SK-N-MC (cell line): ENCODE data around the gene THSD8.
"Not testable (repeated sequence)": the region's sequence is repeated elsewhere in the genome, so short reads cannot be mapped to it uniquely, and the experiment has no call there.

ENCODE experiments used
- DNase-seq: peaks from one replicate; pipeline ENCODE4 v3.0.0-alpha.2; 2011; ENCODE audit warnings: low read depth, low spot score
- H3K27ac ChIP-seq: fragments of 200-600 bp; sonication (generic); 2 replicates; pipeline ENCODE4 v1.5.1; 2016; ENCODE audit warnings: mixed run types
- H3K36me3 ChIP-seq: fragments of 200-600 bp; sonication (generic); 2 replicates; pipeline ENCODE4 v1.6.1; 2017; ENCODE audit warnings: antibody characterized with exemption, low read length, mixed read lengths; ENCODE audit not compliant: insufficient read depth
- H3K4me3 ChIP-seq: fragments of 200-600 bp; sonication (generic); 2 replicates; pipeline ENCODE4 v1.5.1; 2016
- H3K9ac ChIP-seq: fragments of 200-600 bp; sonication (generic); 2 replicates; pipeline ENCODE4 v1.8.0; 2017; ENCODE audit warnings: mixed run types, mixed read lengths; ENCODE audit not compliant: insufficient read length
- H3K9me3 ChIP-seq: fragments of 200-600 bp; sonication (generic); 2 replicates; pipeline ENCODE4 v1.6.1; 2017; ENCODE audit warnings: low read depth, mild to moderate bottlenecking, antibody characterized with exemption, low read length, moderate library complexity, mixed read lengths
- EZH2 ChIP-seq: fragments of 200-600 bp; sonication (generic); IDR thresholded peaks from one replicate; pipeline ENCODE4 v1.6.1; 2017; ENCODE audit warnings: antibody characterized with exemption
- FOXP2 ChIP-seq: optimal IDR thresholded peaks from 2 replicates; pipeline ENCODE3; 2011; ENCODE audit warnings: mild to moderate bottlenecking, moderate library complexity; ENCODE audit not compliant: insufficient read depth; ENCODE audit errors: extremely low read length, control extremely low read depth
- POLR2AphosphoS5 ChIP-seq: IDR thresholded peaks from 2 replicates; pipeline ENCODE4 v1.6.1; 2012; ENCODE audit warnings: mild to moderate bottlenecking, low read depth, low read length, borderline replicate concordance

Gene THSD8

GRCh38 chr19:12838182-12838885 is 36.5 kb downstream of the THSD8 start, which contains the start of gene MAST1:
Gene MAST1, plus strand, starts transcription at chr19:12838515. Its CDS starts 58 bp downstream, at chr19:12838573.
- no peak for DNase-seq
- Histone ChIP-seq H3K9me3 (no peaks in the 10 kb centered on the region), H3K9ac (peak within 1 kb of the TSS; percentile 77), H3K4me3 (peak within 1 kb of the TSS; percentile 93), H3K36me3 (no peaks in the 10 kb centered on the region; the same call in 1 of the 2 replicates), H3K27ac (no peak within 1 kb of the TSS)
- TF ChIP-seq EZH2 = no peak
- TF ChIP-seq FOXP2 = no peak
- no peak for TF ChIP-seq POLR2AphosphoS5

DNA sequence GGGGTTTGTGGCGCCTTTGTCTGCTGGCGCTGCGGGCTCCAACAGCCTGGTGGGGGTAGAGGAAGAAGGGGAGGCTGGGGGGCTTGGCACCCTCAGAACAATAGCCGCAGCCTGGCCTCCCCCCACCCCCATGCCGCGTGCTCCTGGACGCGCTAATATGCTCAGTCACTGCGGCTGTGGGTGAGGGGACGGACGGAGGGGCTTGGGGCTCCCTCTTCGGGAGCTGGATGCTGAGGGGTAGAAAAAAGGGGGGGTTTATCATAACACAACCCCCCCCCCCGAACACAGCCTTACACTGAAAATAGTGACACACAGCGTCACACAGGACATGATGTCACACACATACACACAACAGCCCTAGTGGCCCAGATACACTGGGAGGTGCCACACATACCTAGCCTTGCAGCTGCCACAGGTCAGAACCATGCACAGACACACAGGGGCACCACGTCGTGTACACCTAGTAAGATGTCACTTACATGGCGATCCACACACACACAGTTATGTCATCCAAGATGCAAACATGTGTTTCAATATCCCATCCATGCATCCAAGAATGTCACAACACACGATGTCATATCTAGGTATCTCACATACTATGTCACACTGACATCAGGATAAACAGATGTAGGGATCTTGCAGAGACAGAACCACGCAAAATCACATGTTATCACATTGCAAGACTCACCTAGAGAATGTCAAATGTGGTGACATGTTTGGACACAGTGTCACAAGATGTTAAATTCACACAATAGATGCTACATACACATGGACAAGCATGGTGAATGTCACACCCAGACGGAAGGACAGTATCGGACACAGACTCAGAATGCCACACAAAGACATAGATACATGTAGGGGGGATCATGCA is 37.3 kb downstream of the THSD8 start:
- Histone ChIP-seq H3K9ac (peak overlapping the region; percentile 77), H3K9me3 (no peaks in the 10 kb centered on the region), H3K4me3 (peak overlapping the region; percentile 93), H3K27ac (no peak overlapping the region), H3K36me3 (peaks cover 4% of the 10 kb centered on the region; the same call in 1 of the 2 replicates)
- TF ChIP-seq EZH2 = no peak
- no peak for TF ChIP-seq FOXP2
- no peak for TF ChIP-seq POLR2AphosphoS5
- DNase-seq = no peak

GRCh38 chr19:12840091-12841079 is 38.5 kb downstream of the THSD8 start:
- Histone ChIP-seq H3K9me3 (no peaks in the 10 kb centered on the region), H3K36me3 (peaks cover 4% of the 10 kb centered on the region; the same call in 1 of the 2 replicates), H3K9ac (no peak overlapping the region), H3K27ac (no peak overlapping the region), H3K4me3 (peak overlapping the region; percentile 44; the same call in 1 of the 2 replicates)
- DNase-seq = peak; percentile 60
- TF ChIP-seq FOXP2 = no peak

- Histone ChIP-seq H3K9ac (no peak overlapping the region), H3K36me3 (peaks cover 4% of the 10 kb centered on the region; the same call in 1 of the 2 replicates), H3K9me3 (no peaks in the 10 kb centered on the region), H3K27ac (no peak overlapping the region), H3K4me3 (peak overlapping the region; percentile 44; the same call in 1 of the 2 replicates)
- no peak for TF ChIP-seq POLR2AphosphoS5
- TF ChIP-seq EZH2 = no peak
- no peak for TF ChIP-seq FOXP2
- no peak for DNase-seq
Observed at GRCh38 chr19:12841094-12841493, 39.2 kb downstream of the THSD8 start.

- no peak overlapping the region for H3K4me3 ChIP-seq
- no peak overlapping the region for H3K9ac ChIP-seq
- H3K27ac ChIP-seq = no peak overlapping the region
- H3K9me3 ChIP-seq = no peaks in the 10 kb centered on the region
- TF ChIP-seq FOXP2 (no peak), EZH2 (no peak), POLR2AphosphoS5 (no peak)
- peaks cover 4% of the 10 kb centered on the region; the same call in 1 of the 2 replicates for H3K36me3 ChIP-seq
- no peak for DNase-seq
Observed at GRCh38 chr19:12842511-12842910, 40.6 kb downstream of the THSD8 start.

- H3K27ac ChIP-seq = no peak overlapping the region
- H3K36me3 ChIP-seq = peaks cover 4% of the 10 kb centered on the region; the same call in 1 of the 2 replicates
- TF ChIP-seq FOXP2 = no peak
- TF ChIP-seq POLR2AphosphoS5 = no peak
- no peak for TF ChIP-seq EZH2
- no peaks in the 10 kb centered on the region for H3K9me3 ChIP-seq
- no peak overlapping the region for H3K4me3 ChIP-seq
- no peak overlapping the region for H3K9ac ChIP-seq
- no peak for DNase-seq
Observed at GRCh38 chr19:12843328-12843727, 41.5 kb downstream of the THSD8 start.

- DNase-seq = no peak
- no peak overlapping the region for H3K9ac ChIP-seq
- H3K36me3 ChIP-seq = peaks cover 4% of the 10 kb centered on the region; the same call in 1 of the 2 replicates
- TF ChIP-seq POLR2AphosphoS5 (no peak), EZH2 (no peak)
- H3K27ac ChIP-seq = no peak overlapping the region
- no peak overlapping the region for H3K4me3 ChIP-seq
- H3K9me3 ChIP-seq = no peaks in the 10 kb centered on the region
Observed at GRCh38 chr19:12843999-12844732, 42.3 kb downstream of the THSD8 start.

DNA sequence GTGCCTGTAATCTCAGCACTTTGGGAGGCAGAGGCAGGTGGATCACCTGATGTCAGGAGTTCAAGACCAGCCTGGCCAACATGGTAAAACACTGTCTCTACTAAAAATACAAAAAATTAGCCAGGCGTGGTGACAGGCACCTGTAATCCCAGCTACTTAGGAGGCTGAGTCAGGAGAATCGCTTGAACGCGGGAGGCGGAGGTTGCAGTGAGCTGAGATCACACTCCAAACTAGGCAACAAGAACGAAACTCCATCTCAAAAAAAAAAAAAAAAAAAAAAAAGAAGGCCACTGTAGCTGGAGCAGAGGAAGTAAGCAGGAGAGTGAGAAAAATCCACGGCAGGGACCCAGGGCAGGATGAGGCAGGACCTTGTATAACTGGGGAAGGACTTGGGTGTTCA is 44.7 kb downstream of the THSD8 start:
- H3K9me3 ChIP-seq, H3K4me3 ChIP-seq, DNase-seq, H3K27ac ChIP-seq, H3K9ac ChIP-seq, H3K36me3 ChIP-seq: not testable (repeated sequence)
